Measurements from ENCODE around the gene C14orf119. TPM values are rescaled to one million over a fixed set of nuclear protein-coding genes. Genes with fewer than 3 reads are reported as not detected.

Gene C14orf119
- total RNA-seq, 1 experiment from 2014 or later: 69.3 TPM

GRCh38 chr14:23068789-23069412, 26.4 kb upstream of the C14orf119 start:
- H3K9me3 ChIP-seq (ENCODE audit: low read length): no peaks in the 10 kb centered on the region
- H3K36me3 ChIP-seq (ENCODE audit: insufficient read depth, low read length): peaks cover 37% of the 10 kb centered on the region
- H4K20me1 ChIP-seq (ENCODE audit: insufficient read depth, low read depth, low read length): peaks cover 17% of the 10 kb centered on the region
- peak overlapping the region; percentile 41; the same call in 1 of the 2 replicates for H3K4me3 ChIP-seq (ENCODE audit: low read length)
- H3K9ac ChIP-seq (ENCODE audit: low read length): peak overlapping the region; percentile 53; the same call in 1 of the 2 replicates
- H3K27me3 ChIP-seq (ENCODE audit: low read length): no peaks in the 10 kb centered on the region
- no peak overlapping the region for H2AFZ ChIP-seq (ENCODE audit: low read length)
- no peaks in the 10 kb centered on the region for H3K9me2 ChIP-seq (replicated peaks; ENCODE audit: insufficient read depth, low read length)
- peaks cover 50% of the 10 kb centered on the region for H3K79me2 ChIP-seq (ENCODE audit: low read length)
- peak overlapping the region; percentile 43 for H3K4me2 ChIP-seq (ENCODE audit: low read depth, low read length, poor library complexity, severe bottlenecking)
- H3K4me1 ChIP-seq (ENCODE audit: low read length): peaks cover 31% of the 10 kb centered on the region
- H3K27ac ChIP-seq (ENCODE audit: low read length): no peak overlapping the region
- DNase-seq: peak; percentile 95

GRCh38 chr14:23069413-23069806, 25.9 kb upstream of the C14orf119 start:
- H3K4me2 ChIP-seq (ENCODE audit: low read depth, low read length, poor library complexity, severe bottlenecking): peak overlapping the region; percentile 43
- H3K79me2 ChIP-seq (ENCODE audit: low read length): peaks cover 50% of the 10 kb centered on the region

GRCh38 chr14:23070262-23071129, 24.8 kb upstream of the C14orf119 start:
- Histone ChIP-seq H3K79me2 (ENCODE audit: low read length) (peaks cover 53% of the 10 kb centered on the region), H3K9me2 (replicated peaks; ENCODE audit: insufficient read depth, low read length) (no peaks in the 10 kb centered on the region), H3K36me3 (ENCODE audit: insufficient read depth, low read length) (peaks cover 38% of the 10 kb centered on the region), H3K4me2 (ENCODE audit: low read depth, low read length, poor library complexity, severe bottlenecking) (peak overlapping the region; percentile 99), H3K9ac (ENCODE audit: low read length) (peak overlapping the region; percentile 85), H3K27ac (ENCODE audit: low read length) (peak overlapping the region; percentile 68), H2AFZ (ENCODE audit: low read length) (no peak overlapping the region), H3K4me3 (ENCODE audit: low read length) (peak overlapping the region; percentile 86), H4K20me1 (ENCODE audit: insufficient read depth, low read depth, low read length) (peaks cover 17% of the 10 kb centered on the region), H3K9me3 (ENCODE audit: low read length) (no peaks in the 10 kb centered on the region), H3K27me3 (ENCODE audit: low read length) (no peaks in the 10 kb centered on the region), H3K4me1 (ENCODE audit: low read length) (peaks cover 31% of the 10 kb centered on the region)
- peak; percentile 71 for DNase-seq

More at GRCh38 chr14:23069413-23069806, 25.9 kb upstream of the C14orf119 start:
- Histone ChIP-seq H3K9me2 (replicated peaks; ENCODE audit: insufficient read depth, low read length) (no peaks in the 10 kb centered on the region), H4K20me1 (ENCODE audit: insufficient read depth, low read depth, low read length) (peaks cover 17% of the 10 kb centered on the region), H3K27ac (ENCODE audit: low read length) (no peak overlapping the region; the same call in 1 of the 2 replicates), H3K4me1 (ENCODE audit: low read length) (peaks cover 31% of the 10 kb centered on the region), H3K27me3 (ENCODE audit: low read length) (no peaks in the 10 kb centered on the region), H2AFZ (ENCODE audit: low read length) (no peak overlapping the region), H3K36me3 (ENCODE audit: insufficient read depth, low read length) (peaks cover 34% of the 10 kb centered on the region), H3K4me3 (ENCODE audit: low read length) (peak overlapping the region; percentile 41; the same call in 1 of the 2 replicates), H3K9me3 (ENCODE audit: low read length) (no peaks in the 10 kb centered on the region), H3K9ac (ENCODE audit: low read length) (peak overlapping the region; percentile 53)
- no peak for DNase-seq

DNA sequence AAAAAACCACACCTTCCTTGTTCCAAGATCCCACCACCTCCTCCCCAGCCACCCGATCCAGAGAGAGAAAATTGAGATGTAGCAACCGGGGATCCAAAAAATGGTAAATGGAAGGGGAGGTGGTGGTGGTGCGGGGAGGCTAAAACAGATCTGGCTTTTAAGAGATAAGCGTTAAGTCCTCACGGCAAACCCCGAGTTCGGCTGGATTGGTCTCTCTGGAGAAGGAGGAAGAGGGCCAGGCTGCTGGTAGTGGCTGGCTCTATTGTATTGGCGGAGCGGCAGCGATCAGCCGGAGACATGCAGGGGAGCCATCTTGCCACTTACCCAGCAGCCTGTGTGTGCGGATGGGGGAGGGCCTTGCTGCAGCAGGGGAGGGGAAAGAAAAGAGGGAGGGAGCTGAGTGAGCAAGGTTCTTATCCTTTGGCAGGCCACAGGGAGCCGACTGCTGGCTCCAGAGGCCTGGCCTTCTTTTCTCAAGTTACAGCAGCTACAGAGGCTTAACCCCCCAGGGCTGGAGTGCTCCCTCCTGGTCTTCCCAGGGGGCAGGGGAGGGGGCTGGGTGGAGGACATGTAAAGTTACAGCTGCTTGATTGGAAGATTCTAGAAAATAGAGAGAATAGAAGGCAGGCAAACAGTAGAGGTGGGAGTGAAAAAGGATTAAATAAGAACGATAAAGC, 23.9 kb upstream of the C14orf119 start:
- H4K20me1 ChIP-seq (ENCODE audit: insufficient read depth, low read depth, low read length): peaks cover 17% of the 10 kb centered on the region
- no peak overlapping the region for H2AFZ ChIP-seq (ENCODE audit: low read length)
- H3K4me3 ChIP-seq (ENCODE audit: low read length): peak overlapping the region; percentile 86
- peak overlapping the region; percentile 99 for H3K4me2 ChIP-seq (ENCODE audit: low read depth, low read length, poor library complexity, severe bottlenecking)
- H3K27ac ChIP-seq (ENCODE audit: low read length): peak overlapping the region; percentile 68
- H3K27me3 ChIP-seq (ENCODE audit: low read length): no peaks in the 10 kb centered on the region
- H3K9me3 ChIP-seq (ENCODE audit: low read length): no peaks in the 10 kb centered on the region
- peaks cover 31% of the 10 kb centered on the region for H3K4me1 ChIP-seq (ENCODE audit: low read length)
- H3K36me3 ChIP-seq (ENCODE audit: insufficient read depth, low read length): peaks cover 35% of the 10 kb centered on the region
- peak overlapping the region; percentile 85 for H3K9ac ChIP-seq (ENCODE audit: low read length)
- H3K79me2 ChIP-seq (ENCODE audit: low read length): peaks cover 50% of the 10 kb centered on the region
- no peaks in the 10 kb centered on the region for H3K9me2 ChIP-seq (replicated peaks; ENCODE audit: insufficient read depth, low read length)
- DNase-seq: peak; percentile 96

DNA sequence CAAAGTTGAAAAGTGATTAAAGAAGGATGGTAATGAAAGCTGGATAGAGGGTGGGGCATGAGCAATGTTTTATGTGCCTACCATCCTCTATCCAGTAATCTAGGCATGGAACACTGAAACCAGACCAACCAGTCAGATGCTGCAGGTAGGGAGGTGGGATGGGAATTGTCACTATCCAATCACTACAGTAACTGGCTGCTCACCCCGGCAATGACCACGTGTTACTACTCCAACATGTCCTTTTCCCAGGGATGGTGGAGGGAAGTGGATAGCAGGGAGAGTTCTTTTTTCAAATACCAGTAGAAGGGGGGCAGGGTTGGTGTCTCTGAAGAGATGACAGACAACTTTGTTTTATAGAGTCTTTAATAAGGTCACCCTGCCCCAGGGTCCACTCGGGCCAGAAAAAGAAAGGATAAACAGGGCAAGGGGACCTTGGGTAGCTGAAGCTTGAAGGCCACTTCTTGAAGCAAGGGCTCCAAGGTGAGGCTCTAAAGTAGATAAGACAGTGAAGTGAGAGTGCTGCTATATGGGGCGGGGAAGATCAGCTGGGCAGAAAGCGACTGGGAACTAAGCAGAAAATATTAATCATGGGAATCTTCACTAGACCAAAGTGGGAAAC, 23.3 kb upstream of the C14orf119 start:
- Histone ChIP-seq H3K9ac (ENCODE audit: low read length) (peak overlapping the region; percentile 85), H3K9me3 (ENCODE audit: low read length) (no peaks in the 10 kb centered on the region), H4K20me1 (ENCODE audit: insufficient read depth, low read depth, low read length) (peaks cover 14% of the 10 kb centered on the region), H3K36me3 (ENCODE audit: insufficient read depth, low read length) (peaks cover 35% of the 10 kb centered on the region), H3K79me2 (ENCODE audit: low read length) (peaks cover 47% of the 10 kb centered on the region), H3K9me2 (replicated peaks; ENCODE audit: insufficient read depth, low read length) (no peaks in the 10 kb centered on the region), H2AFZ (ENCODE audit: low read length) (no peak overlapping the region), H3K27ac (ENCODE audit: low read length) (peak overlapping the region; percentile 68), H3K27me3 (ENCODE audit: low read length) (no peaks in the 10 kb centered on the region), H3K4me2 (ENCODE audit: low read depth, low read length, poor library complexity, severe bottlenecking) (peak overlapping the region; percentile 99), H3K4me3 (ENCODE audit: low read length) (peak overlapping the region; percentile 86), H3K4me1 (ENCODE audit: low read length) (peaks cover 31% of the 10 kb centered on the region)
- DNase-seq: no peak

DNA sequence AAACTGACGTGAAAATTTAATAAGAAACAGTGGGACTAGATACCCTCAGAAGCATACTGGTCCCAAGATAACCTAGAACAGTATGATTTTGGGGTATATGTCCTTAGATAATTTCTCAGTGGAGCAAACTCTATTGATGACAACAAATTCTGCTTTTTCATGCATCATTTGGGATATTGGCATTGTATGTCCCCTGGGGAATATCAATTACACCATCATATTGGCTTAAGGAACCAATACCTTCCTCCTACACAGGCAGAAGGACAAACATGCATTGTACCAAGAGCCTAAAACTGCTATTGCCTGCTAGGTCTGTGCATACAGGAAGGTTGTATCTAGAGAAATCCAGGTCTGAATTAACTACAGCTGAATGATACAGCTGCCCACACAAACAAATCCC, 20.4 kb upstream of the C14orf119 start:
- H3K9ac ChIP-seq (ENCODE audit: low read length): no peak overlapping the region

GRCh38 chr14:23076785-23077408, 18.4 kb upstream of the C14orf119 start:
- no peak overlapping the region for H3K9ac ChIP-seq (ENCODE audit: low read length)
- H3K4me3 ChIP-seq (ENCODE audit: low read length): no peak overlapping the region
- no peak overlapping the region for H3K4me2 ChIP-seq (ENCODE audit: low read depth, low read length, poor library complexity, severe bottlenecking)
- H3K4me1 ChIP-seq (ENCODE audit: low read length): peaks cover 5% of the 10 kb centered on the region
- H3K9me3 ChIP-seq (ENCODE audit: low read length): no peaks in the 10 kb centered on the region
- H2AFZ ChIP-seq (ENCODE audit: low read length): no peak overlapping the region
- no peaks in the 10 kb centered on the region for H3K27me3 ChIP-seq (ENCODE audit: low read length)
- no peaks in the 10 kb centered on the region for H4K20me1 ChIP-seq (ENCODE audit: insufficient read depth, low read depth, low read length)
- peak; percentile 79 for DNase-seq
- peaks cover 65% of the 10 kb centered on the region for H3K36me3 ChIP-seq (ENCODE audit: insufficient read depth, low read length)
- no peak overlapping the region for H3K27ac ChIP-seq (ENCODE audit: low read length)
- no peaks in the 10 kb centered on the region for H3K9me2 ChIP-seq (replicated peaks; ENCODE audit: insufficient read depth, low read length)
- peaks cover 11% of the 10 kb centered on the region for H3K79me2 ChIP-seq (ENCODE audit: low read length)

More for the DNA sequence above, 20.4 kb upstream of the C14orf119 start:
- Histone ChIP-seq H3K9me2 (replicated peaks; ENCODE audit: insufficient read depth, low read length) (no peaks in the 10 kb centered on the region), H3K36me3 (ENCODE audit: insufficient read depth, low read length) (peaks cover 47% of the 10 kb centered on the region), H2AFZ (ENCODE audit: low read length) (no peak overlapping the region), H3K27ac (ENCODE audit: low read length) (no peak overlapping the region), H3K4me2 (ENCODE audit: low read depth, low read length, poor library complexity, severe bottlenecking) (no peak overlapping the region), H3K79me2 (ENCODE audit: low read length) (peaks cover 24% of the 10 kb centered on the region), H4K20me1 (ENCODE audit: insufficient read depth, low read depth, low read length) (no peaks in the 10 kb centered on the region; the same call in 1 of the 2 replicates), H3K9me3 (ENCODE audit: low read length) (no peaks in the 10 kb centered on the region), H3K4me3 (ENCODE audit: low read length) (no peak overlapping the region), H3K4me1 (ENCODE audit: low read length) (peaks cover 16% of the 10 kb centered on the region), H3K27me3 (ENCODE audit: low read length) (no peaks in the 10 kb centered on the region)
- no peak for DNase-seq
